ENCODE results near the gene BCL2L1.

Gene BCL2L1

GRCh38 chr20:31708736-31709534, 13.7 kb downstream of the BCL2L1 start:
- FAIRE-seq: no peak

GRCh38 chr20:31707994-31708735, 14.5 kb downstream of the BCL2L1 start:
- FAIRE-seq: no peak

GRCh38 chr20:31707258-31707615, 15.4 kb downstream of the BCL2L1 start:
- no peak for FAIRE-seq

- FAIRE-seq: no peak
Observed at GRCh38 chr20:31706607-31707257, 15.9 kb downstream of the BCL2L1 start.

GRCh38 chr20:31705598-31706597, 16.8 kb downstream of the BCL2L1 start:
- no peak for FAIRE-seq

GRCh38 chr20:31705191-31705590, 17.5 kb downstream of the BCL2L1 start:
- no peak for FAIRE-seq

- no peak for FAIRE-seq
Observed at GRCh38 chr20:31704225-31705119, 18.2 kb downstream of the BCL2L1 start.

- no peak for FAIRE-seq
Observed at GRCh38 chr20:31701591-31701990, 21.1 kb downstream of the BCL2L1 start.

GRCh38 chr20:31700747-31701146, 21.9 kb downstream of the BCL2L1 start:
- FAIRE-seq: no peak

- no peak for FAIRE-seq
Observed at GRCh38 chr20:31699801-31700728, 22.6 kb downstream of the BCL2L1 start.

GRCh38 chr20:31698803-31699718, 23.6 kb downstream of the BCL2L1 start:
- no peak for FAIRE-seq

GRCh38 chr20:31698243-31698802, 24.3 kb downstream of the BCL2L1 start:
- no peak for FAIRE-seq

GRCh38 chr20:31695849-31696804, 26.5 kb downstream of the BCL2L1 start:
- FAIRE-seq: no peak

- FAIRE-seq: no peak
Observed at GRCh38 chr20:31694842-31695593, 27.6 kb downstream of the BCL2L1 start.

- no peak for FAIRE-seq
Observed at GRCh38 chr20:31693987-31694661, 28.5 kb downstream of the BCL2L1 start.

- no peak for FAIRE-seq
Observed at GRCh38 chr20:31693402-31693801, 29.3 kb downstream of the BCL2L1 start.

All from TTC549 (cell line).